ENCODE data around the gene WDFY3.

Gene WDFY3

DNA sequence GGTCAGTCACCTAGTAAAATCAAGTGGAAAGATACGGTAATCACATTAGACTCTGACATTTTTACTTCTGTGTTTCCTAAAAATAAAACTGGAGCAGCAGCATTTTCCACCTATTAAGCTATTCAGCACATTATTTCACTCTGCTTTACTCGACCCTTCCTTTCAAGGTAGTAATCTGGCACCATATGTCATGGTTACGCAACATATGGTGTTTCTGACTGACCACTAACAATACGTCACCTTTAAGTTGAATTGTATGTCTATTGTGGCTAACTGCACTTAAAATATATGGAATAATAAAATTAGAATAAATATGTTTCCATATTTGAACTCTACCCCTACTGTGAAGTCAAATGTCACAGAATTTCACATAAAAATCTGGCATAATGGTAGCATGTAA, 214.8 kb downstream of the WDFY3 start:
- TF ChIP-seq, protein P1, sequence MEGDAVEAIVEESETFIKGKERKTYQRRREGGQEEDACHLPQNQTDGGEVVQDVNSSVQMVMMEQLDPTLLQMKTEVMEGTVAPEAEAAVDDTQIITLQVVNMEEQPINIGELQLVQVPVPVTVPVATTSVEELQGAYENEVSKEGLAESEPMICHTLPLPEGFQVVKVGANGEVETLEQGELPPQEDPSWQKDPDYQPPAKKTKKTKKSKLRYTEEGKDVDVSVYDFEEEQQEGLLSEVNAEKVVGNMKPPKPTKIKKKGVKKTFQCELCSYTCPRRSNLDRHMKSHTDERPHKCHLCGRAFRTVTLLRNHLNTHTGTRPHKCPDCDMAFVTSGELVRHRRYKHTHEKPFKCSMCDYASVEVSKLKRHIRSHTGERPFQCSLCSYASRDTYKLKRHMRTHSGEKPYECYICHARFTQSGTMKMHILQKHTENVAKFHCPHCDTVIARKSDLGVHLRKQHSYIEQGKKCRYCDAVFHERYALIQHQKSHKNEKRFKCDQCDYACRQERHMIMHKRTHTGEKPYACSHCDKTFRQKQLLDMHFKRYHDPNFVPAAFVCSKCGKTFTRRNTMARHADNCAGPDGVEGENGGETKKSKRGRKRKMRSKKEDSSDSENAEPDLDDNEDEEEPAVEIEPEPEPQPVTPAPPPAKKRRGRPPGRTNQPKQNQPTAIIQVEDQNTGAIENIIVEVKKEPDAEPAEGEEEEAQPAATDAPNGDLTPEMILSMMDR (conservative IDR thresholded peaks at IDR 0.05; ENCODE audit: low read depth, low read length): no peak
- no peaks in the 10 kb centered on the region for H3K36me3 ChIP-seq (ENCODE audit: insufficient read depth)
- no peak overlapping the region for H3K4me3 ChIP-seq (IDR thresholded peaks at IDR 0.05; ENCODE audit: insufficient read depth, low read depth, low read length)
- H3K27me3 ChIP-seq (ENCODE audit: insufficient read depth, low read depth): no peaks in the 10 kb centered on the region
- H3K27ac ChIP-seq: no peak overlapping the region
- no peak overlapping the region for H3K4me2 ChIP-seq
- no peak overlapping the region for H3K9ac ChIP-seq
- no peaks in the 10 kb centered on the region for H3K79me2 ChIP-seq (ENCODE audit: insufficient read depth, low read depth)
- H3K4me1 ChIP-seq (ENCODE audit: low read depth, poor library complexity, severe bottlenecking): peaks cover 9% of the 10 kb centered on the region
- no peaks in the 10 kb centered on the region for H4K20me1 ChIP-seq (ENCODE audit: insufficient read depth)
- no peak overlapping the region for H2AFZ ChIP-seq (ENCODE audit: low read depth)

DNA sequence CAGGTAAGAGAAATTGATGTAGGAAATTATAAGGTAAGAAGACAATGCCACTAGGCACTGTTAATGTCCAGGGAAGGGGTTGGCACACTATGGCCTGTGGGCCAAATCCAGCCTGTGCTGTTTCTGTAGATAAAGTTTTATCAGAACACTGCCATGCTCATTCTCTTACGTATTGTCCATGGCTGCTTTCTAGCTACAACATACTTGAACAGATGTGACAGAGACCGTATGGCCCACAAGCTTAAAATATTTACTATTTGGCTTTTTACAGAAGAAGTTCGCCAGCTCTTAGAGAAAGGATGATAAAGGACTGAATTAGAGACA, 215.6 kb downstream of the WDFY3 start:
- no peaks in the 10 kb centered on the region for H4K20me1 ChIP-seq (ENCODE audit: insufficient read depth)
- H3K27ac ChIP-seq: no peak overlapping the region
- H3K4me1 ChIP-seq (ENCODE audit: low read depth, poor library complexity, severe bottlenecking): peaks cover 9% of the 10 kb centered on the region
- no peaks in the 10 kb centered on the region for H3K79me2 ChIP-seq (ENCODE audit: insufficient read depth, low read depth)
- TF ChIP-seq, protein P1 (conservative IDR thresholded peaks at IDR 0.05; ENCODE audit: low read depth, low read length): no peak
- no peak overlapping the region for H3K9ac ChIP-seq
- H3K4me2 ChIP-seq: no peak overlapping the region
- H3K4me3 ChIP-seq (IDR thresholded peaks at IDR 0.05; ENCODE audit: insufficient read depth, low read depth, low read length): no peak overlapping the region
- H2AFZ ChIP-seq (ENCODE audit: low read depth): no peak overlapping the region
- no peaks in the 10 kb centered on the region for H3K27me3 ChIP-seq (ENCODE audit: insufficient read depth, low read depth)
- no peaks in the 10 kb centered on the region for H3K36me3 ChIP-seq (ENCODE audit: insufficient read depth)

DNA sequence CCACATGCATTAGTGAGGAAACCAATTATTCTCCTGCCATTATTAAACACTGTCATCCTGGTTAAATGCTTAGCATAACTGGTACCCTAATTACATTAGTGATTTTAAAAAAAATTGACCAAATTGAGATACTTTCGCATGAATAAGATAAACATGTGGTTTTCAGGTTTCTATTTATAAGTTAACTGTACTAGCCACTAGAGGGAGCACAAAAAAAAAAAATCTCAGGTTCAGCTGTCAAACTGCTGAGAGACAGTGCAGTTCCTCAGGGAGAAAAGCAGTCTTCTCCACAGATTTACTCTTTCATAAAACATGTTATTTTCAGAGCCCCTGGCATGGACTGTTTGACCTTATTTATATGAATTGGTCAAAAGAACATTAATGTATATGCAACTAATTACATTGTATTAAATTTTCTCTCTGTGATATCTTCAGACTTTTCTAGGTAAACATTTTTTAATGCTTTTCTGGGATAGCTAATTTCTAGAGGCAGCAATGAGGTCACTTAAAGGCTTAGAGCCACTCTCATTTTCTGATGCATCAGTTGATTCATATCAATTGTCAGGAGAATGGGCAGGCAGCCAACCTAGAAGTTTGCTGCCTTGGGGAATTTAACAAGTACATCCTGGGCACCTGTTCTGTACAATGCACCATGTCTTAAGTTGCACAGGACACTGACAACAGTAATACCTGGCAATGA, 216.1 kb downstream of the WDFY3 start:
- Histone ChIP-seq H3K79me2 (ENCODE audit: insufficient read depth, low read depth) (no peaks in the 10 kb centered on the region), H3K27ac (no peak overlapping the region), H3K4me2 (no peak overlapping the region), H4K20me1 (ENCODE audit: insufficient read depth) (no peaks in the 10 kb centered on the region), H3K4me3 (IDR thresholded peaks at IDR 0.05; ENCODE audit: insufficient read depth, low read depth, low read length) (no peak overlapping the region), H3K9ac (no peak overlapping the region), H3K36me3 (ENCODE audit: insufficient read depth) (no peaks in the 10 kb centered on the region), H2AFZ (ENCODE audit: low read depth) (no peak overlapping the region), H3K4me1 (ENCODE audit: low read depth, poor library complexity, severe bottlenecking) (peaks cover 9% of the 10 kb centered on the region), H3K27me3 (ENCODE audit: insufficient read depth, low read depth) (no peaks in the 10 kb centered on the region)
- TF ChIP-seq, protein P1 (conservative IDR thresholded peaks at IDR 0.05; ENCODE audit: low read depth, low read length): peak; percentile 84

DNA sequence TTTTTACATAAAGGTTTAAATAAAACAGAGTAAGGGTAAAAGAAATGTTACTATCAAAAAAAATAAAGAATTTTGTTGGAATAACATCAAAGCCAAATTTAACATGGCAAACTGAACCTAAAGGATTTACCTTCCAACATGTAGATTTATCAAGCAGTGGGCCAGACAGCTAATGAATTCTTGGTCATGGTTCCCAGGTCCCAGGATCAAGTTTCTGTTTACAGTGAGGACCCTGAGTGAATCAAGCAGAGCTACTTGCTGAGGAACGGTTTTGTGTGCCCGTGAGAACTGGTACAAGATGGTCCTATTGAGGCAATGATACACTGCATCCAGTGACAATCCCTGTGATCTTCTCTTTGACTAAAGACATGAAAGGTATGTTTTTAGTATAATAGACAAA, 226.4 kb downstream of the WDFY3 start:
- no peak overlapping the region for H3K4me3 ChIP-seq (IDR thresholded peaks at IDR 0.05; ENCODE audit: insufficient read depth, low read depth, low read length)
- H3K79me2 ChIP-seq (ENCODE audit: insufficient read depth, low read depth): no peaks in the 10 kb centered on the region
- no peaks in the 10 kb centered on the region for H3K27me3 ChIP-seq (ENCODE audit: insufficient read depth, low read depth)
- H3K27ac ChIP-seq: no peak overlapping the region
- H3K9ac ChIP-seq: no peak overlapping the region
- no peaks in the 10 kb centered on the region for H3K36me3 ChIP-seq (ENCODE audit: insufficient read depth)
- H3K4me1 ChIP-seq (ENCODE audit: low read depth, poor library complexity, severe bottlenecking): no peaks in the 10 kb centered on the region
- no peaks in the 10 kb centered on the region for H4K20me1 ChIP-seq (ENCODE audit: insufficient read depth)
- no peak overlapping the region for H2AFZ ChIP-seq (ENCODE audit: low read depth)
- TF ChIP-seq, protein P1 (conservative IDR thresholded peaks at IDR 0.05; ENCODE audit: low read depth, low read length): no peak
- no peak overlapping the region for H3K4me2 ChIP-seq

Measured in KMS-11 (cell line).